Activated CD4-positive, alpha-beta T cell treated with anti-CD3 and anti-CD28 coated beads, Interleukin-2, amount 50 U/mL, for 4 hours (primary cell): ENCODE data around the gene PRSS8.
"Not testable (repeated sequence)": the region's sequence is repeated elsewhere in the genome, so short reads cannot be mapped to it uniquely, and the experiment has no call there.

ENCODE experiments used
- DNase-seq, 2 experiments: peaks; one replicate each; pipeline ENCODE4 v3.0.0-alpha.2; 2020

Gene PRSS8

GRCh38 chr16:31135535-31136286 lies at the start of gene PRSS8:
Gene PRSS8, minus strand, starts transcription at chr16:31135727. Its CDS starts 229 bp downstream, at chr16:31135498.
- no peak for DNase-seq

GRCh38 chr16:31184888-31185287 lies 49.4 kb upstream of the PRSS8 start:
- DNase-seq, result no peak

- no peak for DNase-seq
Observed at GRCh38 chr16:31183432-31184428, 48.2 kb upstream of the PRSS8 start.

GRCh38 chr16:31182391-31182790 lies 46.9 kb upstream of the PRSS8 start:
- no peak for DNase-seq

- no peak for DNase-seq
Observed at GRCh38 chr16:31181102-31181830, 45.7 kb upstream of the PRSS8 start.

- peak; percentile 85 to 86 for DNase-seq
Observed at GRCh38 chr16:31179747-31180459, 44.4 kb upstream of the PRSS8 start, which contains the start of gene FUS. Gene FUS, plus strand, starts transcription at chr16:31180139. Its CDS starts 76 bp downstream, at chr16:31180215.

GRCh38 chr16:31179219-31179746 lies 43.8 kb upstream of the PRSS8 start:
- no peak for DNase-seq

- peak in 1 of 2 experiments; percentile 18 for DNase-seq
Observed at GRCh38 chr16:31177136-31177535, 41.6 kb upstream of the PRSS8 start.

- not testable (repeated sequence) for DNase-seq
Observed at GRCh38 chr16:31170048-31170447, 34.5 kb upstream of the PRSS8 start.

- DNase-seq, result no peak
Observed at GRCh38 chr16:31168848-31169247, 33.3 kb upstream of the PRSS8 start.

GRCh38 chr16:31167315-31167714 lies 31.8 kb upstream of the PRSS8 start:
- DNase-seq, result no peak

- no peak for DNase-seq
Observed at GRCh38 chr16:31157136-31157535, 21.6 kb upstream of the PRSS8 start.

GRCh38 chr16:31150976-31151375 lies 15.4 kb upstream of the PRSS8 start:
- not testable (repeated sequence) for DNase-seq

- no peak for DNase-seq
Observed at GRCh38 chr16:31149894-31150890, 14.7 kb upstream of the PRSS8 start, which contains the start of gene PRSS36. Gene PRSS36, minus strand, starts transcription at chr16:31150066. Its CDS starts 31 bp downstream, at chr16:31150035.

- no peak for DNase-seq
Observed at GRCh38 chr16:31149332-31149731, 13.8 kb upstream of the PRSS8 start.

- no peak for DNase-seq
Observed at GRCh38 chr16:31148896-31149295, 13.4 kb upstream of the PRSS8 start.

- DNase-seq, result no peak
Observed at GRCh38 chr16:31148281-31148728, 12.8 kb upstream of the PRSS8 start.

- no peak for DNase-seq
Observed at GRCh38 chr16:31147574-31147973, 12.0 kb upstream of the PRSS8 start.

- no peak for DNase-seq
Observed at GRCh38 chr16:31145398-31145990, 10.0 kb upstream of the PRSS8 start.

GRCh38 chr16:31144418-31144817 lies 8.9 kb upstream of the PRSS8 start:
- DNase-seq, result not testable (repeated sequence)
